ENCODE data around the gene COCH.
A peak's percentile ranks its signal among the peaks of the same experiment; 100 is the strongest.

Gene COCH

DNA sequence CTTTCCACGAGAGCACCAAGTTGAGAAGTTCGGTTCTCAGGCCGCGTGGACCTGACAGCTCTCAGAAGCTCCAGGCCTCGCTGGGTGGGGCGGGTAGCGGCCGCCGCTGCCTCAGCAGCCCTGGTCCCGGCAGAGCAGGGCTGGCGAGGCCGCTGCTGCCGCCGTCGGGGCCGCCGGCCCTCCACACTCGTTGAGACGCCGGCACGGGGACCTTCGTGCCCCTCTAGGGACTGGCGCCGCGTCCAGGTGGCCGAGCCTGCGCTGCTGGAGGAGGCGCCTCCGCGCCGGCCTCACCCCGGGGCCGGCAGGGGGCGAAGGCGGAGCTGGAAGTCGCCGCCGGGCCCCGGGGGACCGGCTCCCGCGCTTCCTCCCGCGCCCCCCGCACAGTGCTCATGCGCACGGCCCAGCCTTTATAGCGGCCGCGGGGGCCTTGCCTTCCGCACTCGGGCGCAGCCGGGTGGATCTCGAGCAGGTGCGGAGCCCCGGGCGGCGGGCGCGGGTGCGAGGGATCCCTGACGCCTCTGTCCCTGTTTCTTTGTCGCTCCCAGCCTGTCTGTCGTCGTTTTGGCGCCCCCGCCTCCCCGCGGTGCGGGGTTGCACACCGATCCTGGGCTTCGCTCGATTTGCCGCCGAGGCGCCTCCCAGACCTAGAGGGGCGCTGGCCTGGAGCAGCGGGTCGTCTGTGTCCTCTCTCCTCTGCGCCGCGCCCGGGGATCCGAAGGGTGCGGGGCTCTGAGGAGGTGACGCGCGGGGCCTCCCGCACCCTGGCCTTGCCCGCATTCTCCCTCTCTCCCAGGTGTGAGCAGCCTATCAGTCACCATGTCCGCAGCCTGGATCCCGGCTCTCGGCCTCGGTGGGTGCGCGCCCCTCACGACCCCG, at the start of gene COCH:
Gene COCH, plus strand, starts transcription at position 440 of the 879 bp plus-strand sequence. Its CDS starts 380 bp downstream, at position 820.
- TF ChIP-seq, protein P1, sequence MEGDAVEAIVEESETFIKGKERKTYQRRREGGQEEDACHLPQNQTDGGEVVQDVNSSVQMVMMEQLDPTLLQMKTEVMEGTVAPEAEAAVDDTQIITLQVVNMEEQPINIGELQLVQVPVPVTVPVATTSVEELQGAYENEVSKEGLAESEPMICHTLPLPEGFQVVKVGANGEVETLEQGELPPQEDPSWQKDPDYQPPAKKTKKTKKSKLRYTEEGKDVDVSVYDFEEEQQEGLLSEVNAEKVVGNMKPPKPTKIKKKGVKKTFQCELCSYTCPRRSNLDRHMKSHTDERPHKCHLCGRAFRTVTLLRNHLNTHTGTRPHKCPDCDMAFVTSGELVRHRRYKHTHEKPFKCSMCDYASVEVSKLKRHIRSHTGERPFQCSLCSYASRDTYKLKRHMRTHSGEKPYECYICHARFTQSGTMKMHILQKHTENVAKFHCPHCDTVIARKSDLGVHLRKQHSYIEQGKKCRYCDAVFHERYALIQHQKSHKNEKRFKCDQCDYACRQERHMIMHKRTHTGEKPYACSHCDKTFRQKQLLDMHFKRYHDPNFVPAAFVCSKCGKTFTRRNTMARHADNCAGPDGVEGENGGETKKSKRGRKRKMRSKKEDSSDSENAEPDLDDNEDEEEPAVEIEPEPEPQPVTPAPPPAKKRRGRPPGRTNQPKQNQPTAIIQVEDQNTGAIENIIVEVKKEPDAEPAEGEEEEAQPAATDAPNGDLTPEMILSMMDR (IDR thresholded peaks at IDR 0.05): no peak
- Histone ChIP-seq H3K27ac (no peak within 1 kb of the TSS), H3K4me3 (peak within 1 kb of the TSS; percentile 73)
- DNase-seq (ENCODE audit: low spot score): no peak

DNA sequence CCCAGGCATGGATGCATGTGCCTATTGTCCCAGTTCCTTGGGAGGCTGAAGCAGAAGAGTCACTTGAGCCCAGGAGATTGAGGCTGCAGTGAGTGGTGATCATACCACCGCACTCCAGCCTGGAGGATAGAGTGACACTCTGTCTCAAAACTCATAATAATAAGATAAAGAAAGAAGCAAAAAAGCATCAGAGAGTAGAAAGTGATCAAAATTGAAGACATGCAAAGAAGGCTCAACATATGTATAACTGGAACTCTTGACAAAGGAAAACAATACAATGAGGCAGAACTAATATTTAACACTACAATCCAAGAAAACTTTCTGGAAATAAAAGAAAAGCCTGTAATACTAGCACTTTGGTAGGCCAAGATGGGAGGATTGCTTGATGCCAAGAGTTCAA, 48.3 kb upstream of the COCH start:
- no peak for DNase-seq (ENCODE audit: low spot score)
- H3K27ac ChIP-seq: no peak overlapping the region
- no peak overlapping the region for H3K4me3 ChIP-seq
- TF ChIP-seq, protein P1 (IDR thresholded peaks at IDR 0.05): no peak

DNA sequence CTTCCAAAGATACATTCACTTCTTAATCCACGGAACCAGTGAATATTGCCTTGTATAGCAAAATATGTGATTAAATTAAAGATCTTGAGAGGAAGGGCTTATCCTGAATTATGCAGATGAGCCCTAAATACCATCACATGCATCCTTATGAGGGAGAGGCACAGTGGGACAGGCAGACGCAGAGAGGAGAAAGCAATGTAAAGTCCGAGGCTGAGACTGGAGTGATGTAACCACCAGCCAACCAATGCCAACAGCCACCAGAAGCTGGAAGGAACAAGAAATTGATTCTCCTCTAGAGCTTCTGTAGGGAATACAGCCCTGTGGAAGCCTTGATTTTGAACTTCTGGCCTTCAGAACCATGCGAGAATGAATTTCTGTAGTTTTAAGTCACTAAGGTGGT, 44.5 kb upstream of the COCH start:
- H3K27ac ChIP-seq: no peak overlapping the region
- no peak for DNase-seq (ENCODE audit: low spot score)
- TF ChIP-seq, protein P1 (IDR thresholded peaks at IDR 0.05): no peak
- H3K4me3 ChIP-seq: no peak overlapping the region

DNA sequence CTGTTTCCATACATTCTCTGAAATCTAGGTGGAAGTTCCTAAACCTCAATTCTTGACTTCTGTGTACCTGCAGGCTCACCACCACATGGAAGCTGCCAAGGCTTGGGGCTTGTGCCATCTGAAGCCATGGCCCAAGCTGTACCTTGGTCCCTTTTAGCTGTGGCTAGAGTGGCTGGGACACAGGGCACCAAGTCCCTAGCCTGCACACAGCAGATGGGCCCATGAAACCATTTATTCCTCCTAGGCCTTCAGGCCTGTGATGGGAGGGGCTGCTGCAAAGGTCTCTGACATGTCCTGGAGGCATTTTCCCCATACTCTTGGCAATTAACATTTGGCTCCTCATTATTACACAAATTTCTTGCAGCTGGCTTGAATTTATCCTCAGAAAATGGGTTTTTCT, 40.0 kb upstream of the COCH start:
- Histone ChIP-seq H3K4me3 (no peak overlapping the region), H3K27ac (no peak overlapping the region)
- TF ChIP-seq, protein P1 (IDR thresholded peaks at IDR 0.05): no peak
- DNase-seq (ENCODE audit: low spot score): no peak

DNA sequence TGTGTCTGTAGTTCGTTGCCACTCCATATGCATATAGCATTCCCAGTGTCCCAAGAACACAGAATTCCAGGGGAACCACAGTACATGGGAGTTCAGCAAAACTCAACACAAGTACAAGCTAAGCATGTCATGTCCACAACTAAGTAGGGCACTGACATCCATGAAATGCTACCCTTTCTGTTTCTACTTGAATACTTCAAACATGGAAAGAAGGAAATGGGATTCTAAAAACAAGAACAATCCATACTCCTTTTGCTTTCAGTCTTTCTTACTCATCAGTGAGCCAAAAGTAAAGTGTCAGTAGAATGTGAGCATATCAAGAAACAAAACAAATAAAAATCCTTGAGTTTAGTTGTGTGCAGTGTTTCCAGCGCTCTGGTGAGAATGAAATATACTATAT, 36.0 kb upstream of the COCH start:
- TF ChIP-seq, protein P1 (IDR thresholded peaks at IDR 0.05): no peak
- DNase-seq (ENCODE audit: low spot score): no peak
- Histone ChIP-seq H3K4me3 (no peak overlapping the region), H3K27ac (no peak overlapping the region)

DNA sequence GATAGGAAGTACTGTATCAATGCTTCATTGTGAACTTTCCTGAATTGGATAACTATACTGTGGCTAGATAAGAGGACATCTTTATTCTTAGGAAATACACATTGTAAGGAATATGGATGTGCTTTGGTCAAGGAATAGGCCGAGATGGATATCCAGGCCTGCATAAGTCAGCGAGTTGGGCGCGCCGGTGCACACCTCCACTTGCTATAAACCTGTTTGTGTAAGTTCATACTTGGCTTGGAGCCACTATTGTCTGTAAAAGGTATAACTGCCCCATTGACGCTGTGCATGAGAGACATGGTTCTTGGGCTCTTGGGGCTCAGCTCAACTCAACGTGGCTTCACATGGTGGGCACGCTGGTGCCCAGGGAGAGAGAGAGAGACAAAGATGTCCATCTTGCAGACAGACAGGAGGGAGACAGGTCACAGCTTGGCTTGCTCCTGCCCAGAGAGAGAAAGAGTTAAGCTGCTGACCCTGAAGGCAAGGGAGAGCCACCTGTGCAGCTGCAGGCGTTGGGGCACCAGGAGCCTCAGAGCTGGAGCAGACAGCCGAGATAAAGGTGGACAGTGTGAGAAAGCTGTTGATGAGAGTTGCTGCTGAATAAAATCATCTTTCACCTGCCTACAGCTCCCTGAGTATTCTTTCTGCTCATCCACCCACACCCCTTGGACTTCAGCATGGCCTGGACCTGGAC, 34.1 kb upstream of the COCH start:
- Histone ChIP-seq H3K27ac (no peak overlapping the region), H3K4me3 (no peak overlapping the region)
- TF ChIP-seq, protein P1 (IDR thresholded peaks at IDR 0.05): no peak
- DNase-seq (ENCODE audit: low spot score): no peak
